Measurements from ENCODE around the gene CD300E.

DNA sequence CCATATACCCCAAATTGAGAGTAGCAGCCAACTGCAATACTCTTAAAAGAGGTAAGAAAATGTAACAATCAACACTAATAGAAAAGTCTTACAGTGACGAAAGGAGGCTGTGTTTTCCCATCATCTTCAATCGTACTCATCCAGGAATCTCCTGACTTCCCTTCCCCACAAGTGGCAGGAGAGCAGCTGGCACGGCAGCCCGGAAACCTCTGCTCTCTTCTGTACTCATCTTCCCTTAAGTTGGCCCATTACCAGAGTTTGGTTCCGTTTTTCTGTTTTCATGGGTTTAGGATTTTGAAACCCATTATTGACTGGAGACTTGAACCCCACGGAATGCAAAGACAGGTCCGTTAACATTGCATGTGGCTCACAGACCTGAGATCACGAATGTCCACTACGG lies 44.6 kb downstream of the CD300E start:
- TF ChIP-seq RARB (CRISPR knock-in tag; IDR thresholded peaks at IDR 0.05) (no peak), TOX (CRISPR knock-in tag; IDR thresholded peaks at IDR 0.05; ENCODE audit: borderline replicate concordance) (no peak), ZNF565 (CRISPR knock-in tag; conservative IDR thresholded peaks at IDR 0.05; ENCODE audit: low read depth) (no peak), ZFP30 (CRISPR knock-in tag; IDR thresholded peaks at IDR 0.05) (no peak), ZNF70 (CRISPR knock-in tag; IDR thresholded peaks at IDR 0.05) (no peak), ZC3H10 (CRISPR knock-in tag; IDR thresholded peaks at IDR 0.05) (no peak)
- TF ChIP-seq, protein P1, sequence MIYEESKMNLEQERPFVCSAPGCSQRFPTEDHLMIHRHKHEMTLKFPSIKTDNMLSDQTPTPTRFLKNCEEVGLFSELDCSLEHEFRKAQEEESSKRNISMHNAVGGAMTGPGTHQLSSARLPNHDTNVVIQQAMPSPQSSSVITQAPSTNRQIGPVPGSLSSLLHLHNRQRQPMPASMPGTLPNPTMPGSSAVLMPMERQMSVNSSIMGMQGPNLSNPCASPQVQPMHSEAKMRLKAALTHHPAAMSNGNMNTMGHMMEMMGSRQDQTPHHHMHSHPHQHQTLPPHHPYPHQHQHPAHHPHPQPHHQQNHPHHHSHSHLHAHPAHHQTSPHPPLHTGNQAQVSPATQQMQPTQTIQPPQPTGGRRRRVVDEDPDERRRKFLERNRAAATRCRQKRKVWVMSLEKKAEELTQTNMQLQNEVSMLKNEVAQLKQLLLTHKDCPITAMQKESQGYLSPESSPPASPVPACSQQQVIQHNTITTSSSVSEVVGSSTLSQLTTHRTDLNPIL (CRISPR knock-in tag; IDR thresholded peaks at IDR 0.05; ENCODE audit: low read depth) = no peak

Data from SK-N-SH treated with all-trans-retinoic acid at 6 μM for 48 hours (cell line).